Neural progenitor cell (in vitro differentiated cells): ENCODE data around the gene HILPDA.
"Not testable (repeated sequence)": the region's sequence is repeated elsewhere in the genome, so short reads cannot be mapped to it uniquely, and the experiment has no call there.

Experiments used
- CTCF ChIP-seq: fragments of 200-600 bp; sonication (generic); IDR thresholded peaks from 2 replicates; pipeline ENCODE4 v1.5.1; 2017; ENCODE audit warnings: antibody characterized with exemption, mild to moderate bottlenecking
- EZH2 ChIP-seq: fragments of 200-600 bp; sonication (generic); IDR thresholded peaks from 2 replicates; pipeline ENCODE4 v1.6.1; 2017; ENCODE audit warnings: antibody characterized with exemption, mild to moderate bottlenecking, moderate library complexity
- EZH2phosphoT487 ChIP-seq: fragments of 200-600 bp; sonication (generic); IDR thresholded peaks from 2 replicates; pipeline ENCODE4 v1.6.1; 2017; ENCODE audit warnings: antibody characterized with exemption

- TF ChIP-seq CTCF, EZH2, EZH2phosphoT487: not testable (repeated sequence)
These were observed 23.4 kb downstream of the HILPDA start for GRCh38 chr7:128479082-128479481.
